NCI-H1105 (cell line): ENCODE data around the gene RASA3.

ENCODE experiments used
- DNase-seq: peaks from one replicate; lab custom pipeline; 2025; lab: John Stamatoyannopoulos, UW

The RASA3 gene

DNA sequence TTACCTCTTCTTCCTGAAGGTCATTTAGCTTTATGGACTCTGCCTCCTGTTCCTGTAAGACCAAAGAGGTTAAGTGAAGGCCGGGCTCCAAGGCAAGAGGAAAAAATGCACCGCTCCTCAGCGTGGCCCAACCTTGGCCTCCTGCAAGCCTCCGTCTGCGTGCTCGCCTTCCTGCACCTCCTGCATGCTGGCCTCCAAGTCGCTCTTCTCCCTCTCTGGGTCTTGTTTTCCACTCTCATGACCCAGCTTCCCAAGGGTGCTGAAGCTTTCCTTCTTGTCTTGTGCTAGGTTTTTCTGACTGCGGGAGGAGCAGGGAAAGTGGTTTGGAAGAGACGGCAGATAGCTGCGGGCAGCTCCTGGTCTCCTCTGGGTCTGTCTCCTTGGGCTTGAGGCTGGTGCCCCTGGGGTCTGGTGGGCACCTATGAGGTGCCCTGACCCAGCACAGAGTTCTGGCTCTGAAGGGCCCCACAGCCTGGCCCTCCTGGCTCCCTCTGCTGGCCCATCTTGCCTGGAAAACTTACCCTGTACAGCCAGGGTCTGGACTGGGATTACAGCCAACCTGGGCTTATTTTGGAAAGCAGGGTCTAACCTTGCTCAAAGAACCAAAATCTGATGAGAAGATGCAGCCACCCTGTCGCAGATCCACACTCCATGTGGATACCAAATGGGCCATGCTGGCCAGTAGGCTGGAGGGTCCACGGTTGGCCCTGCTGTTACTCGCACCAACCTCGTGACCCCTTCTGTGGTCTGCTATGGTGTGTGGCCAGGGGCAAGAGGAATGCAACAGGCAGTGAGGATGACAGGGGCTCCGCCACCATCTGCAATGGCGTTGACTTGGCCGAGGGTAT lies 163.7 kb downstream of the RASA3 start:
- no peak for DNase-seq

GRCh38 chr13:113967729-113968462 lies 164.5 kb downstream of the RASA3 start:
- no peak for DNase-seq

DNA sequence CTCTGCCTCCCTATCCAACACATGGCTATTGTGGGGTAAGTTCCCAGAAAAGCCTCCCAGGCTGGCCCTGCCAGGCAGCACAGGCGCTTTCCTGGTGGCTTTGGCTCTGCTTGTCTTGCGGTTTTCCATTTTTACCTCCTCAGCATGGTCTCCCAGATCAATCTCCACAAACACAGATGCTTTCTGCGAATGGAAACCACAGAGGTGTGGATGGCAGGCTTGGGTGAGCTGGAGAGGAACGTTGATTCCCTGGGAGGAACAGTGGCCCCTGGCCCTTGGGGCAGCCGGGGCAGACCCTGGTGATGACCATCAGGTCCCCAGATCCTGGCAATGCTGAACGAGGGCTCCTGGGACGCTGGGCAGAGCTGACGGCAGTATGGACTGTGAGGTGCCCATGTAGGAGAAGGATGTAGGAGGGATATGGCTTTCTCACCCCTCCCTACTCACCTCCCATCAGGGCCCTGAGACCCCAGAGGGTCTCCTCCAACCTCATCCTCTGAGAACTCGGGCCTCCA lies 165.2 kb downstream of the RASA3 start:
- no peak for DNase-seq

GRCh38 chr13:113965968-113966884 lies 166.2 kb downstream of the RASA3 start:
- DNase-seq, result no peak

DNA sequence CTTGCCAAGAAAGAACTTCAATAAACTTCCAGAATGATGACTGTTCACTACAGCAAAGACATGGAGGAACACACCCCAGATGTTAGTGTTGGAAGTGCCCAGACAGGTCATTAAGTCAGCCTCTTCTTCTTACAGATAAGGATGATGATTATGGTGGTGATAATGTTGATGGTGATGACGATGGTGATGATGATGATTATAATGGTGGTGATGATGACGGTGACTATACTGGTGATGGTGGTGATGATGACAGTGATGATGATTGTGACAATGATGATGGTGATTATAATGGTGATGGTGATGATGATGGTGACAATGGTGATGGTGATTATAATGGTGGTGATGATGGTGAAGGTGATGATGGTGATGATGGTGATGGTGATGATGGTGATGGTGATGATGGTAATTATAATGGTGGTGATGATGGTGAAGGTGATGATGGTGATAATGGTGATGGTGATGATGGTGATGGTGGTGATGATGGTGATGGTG lies 167.0 kb downstream of the RASA3 start:
- no peak for DNase-seq

- DNase-seq, result no peak
These were observed 168.0 kb downstream of the RASA3 start for GRCh38 chr13:113964251-113964995.

GRCh38 chr13:113963376-113963775 lies 169.0 kb downstream of the RASA3 start:
- DNase-seq, result no peak

GRCh38 chr13:113962975-113963374 lies 169.4 kb downstream of the RASA3 start:
- DNase-seq, result no peak

DNA sequence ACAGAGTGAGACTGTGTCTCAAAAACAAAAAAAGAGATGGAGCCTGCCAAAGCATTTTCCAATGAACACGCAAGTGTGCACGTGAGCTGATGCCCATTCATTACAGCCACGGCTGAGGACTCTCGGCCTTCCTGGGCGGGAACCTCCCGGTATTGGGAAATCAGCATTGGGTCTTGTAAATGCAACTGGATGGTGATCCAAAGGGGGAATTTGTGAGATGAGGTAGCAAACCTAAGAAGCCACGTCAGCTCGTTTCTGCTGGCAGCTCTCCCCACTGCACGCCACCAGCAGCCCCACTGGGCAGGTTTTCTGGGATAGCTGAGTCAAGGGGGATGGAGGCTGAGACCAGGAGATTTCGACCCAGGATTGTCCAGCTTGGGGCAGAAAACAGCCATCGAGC lies 170.0 kb downstream of the RASA3 start:
- DNase-seq, result no peak

- no peak for DNase-seq
These were observed 172.0 kb downstream of the RASA3 start for GRCh38 chr13:113960276-113960948.

DNA sequence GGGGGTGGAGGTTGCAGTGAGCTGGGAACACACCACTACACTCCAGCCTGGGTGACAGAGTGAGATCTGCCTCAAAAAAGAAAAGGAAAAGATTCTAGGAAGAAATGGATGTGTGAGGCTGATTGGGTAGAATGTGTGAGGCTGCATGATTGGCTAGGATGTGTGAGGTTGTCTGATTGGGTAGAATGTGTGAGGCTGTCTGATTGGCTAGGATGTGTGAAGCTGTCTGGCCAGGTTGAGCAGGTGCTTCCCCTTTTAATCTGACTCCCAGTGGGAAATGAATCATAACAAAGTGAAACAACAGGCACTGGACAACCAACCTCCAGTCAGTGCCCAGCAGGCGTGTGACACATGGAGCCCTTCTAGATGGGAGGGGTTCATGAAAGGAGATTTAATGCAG lies 173.2 kb downstream of the RASA3 start:
- no peak for DNase-seq

DNA sequence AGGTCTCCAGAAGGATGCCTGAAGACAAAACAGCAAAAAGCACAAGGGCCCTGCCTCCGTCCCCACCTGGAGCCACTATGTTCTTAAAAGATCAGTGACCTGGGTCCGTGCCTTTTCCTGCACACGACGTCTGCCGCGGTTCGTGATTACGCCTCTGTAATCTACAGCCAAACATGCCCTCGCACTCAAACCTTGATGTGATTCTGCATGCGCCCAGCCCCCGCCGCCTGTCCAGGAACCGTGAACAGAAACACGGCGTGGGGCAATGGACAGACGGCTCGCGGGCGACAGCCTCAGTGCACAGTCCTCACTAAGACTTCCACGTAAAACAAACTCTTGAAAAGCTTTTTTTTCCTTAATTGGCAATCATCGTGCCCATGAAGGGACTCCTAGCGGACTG lies 174.1 kb downstream of the RASA3 start:
- no peak for DNase-seq

DNA sequence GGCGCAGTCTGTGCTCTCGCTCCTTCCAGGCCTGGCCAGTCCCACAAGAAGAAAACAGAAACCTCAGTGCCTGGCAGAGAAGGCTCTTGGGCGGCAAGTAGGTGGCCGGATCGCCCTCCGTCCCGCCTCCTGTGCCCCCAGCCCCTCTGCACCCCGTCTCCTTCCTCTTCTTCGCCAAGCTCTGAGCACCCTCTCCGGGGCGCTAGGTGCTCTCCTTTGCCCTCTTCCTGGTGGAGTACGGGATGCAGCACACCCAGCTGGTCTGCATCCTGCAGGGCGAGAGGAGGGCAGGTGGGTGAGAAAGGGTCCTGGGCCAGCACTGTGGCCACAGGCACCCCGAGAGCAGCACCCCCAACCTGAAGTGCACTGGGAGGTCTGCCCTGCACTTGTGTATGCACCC lies 175.9 kb downstream of the RASA3 start:
- DNase-seq, result no peak

- DNase-seq, result no peak
These were observed 176.7 kb downstream of the RASA3 start for GRCh38 chr13:113955691-113956090.

DNA sequence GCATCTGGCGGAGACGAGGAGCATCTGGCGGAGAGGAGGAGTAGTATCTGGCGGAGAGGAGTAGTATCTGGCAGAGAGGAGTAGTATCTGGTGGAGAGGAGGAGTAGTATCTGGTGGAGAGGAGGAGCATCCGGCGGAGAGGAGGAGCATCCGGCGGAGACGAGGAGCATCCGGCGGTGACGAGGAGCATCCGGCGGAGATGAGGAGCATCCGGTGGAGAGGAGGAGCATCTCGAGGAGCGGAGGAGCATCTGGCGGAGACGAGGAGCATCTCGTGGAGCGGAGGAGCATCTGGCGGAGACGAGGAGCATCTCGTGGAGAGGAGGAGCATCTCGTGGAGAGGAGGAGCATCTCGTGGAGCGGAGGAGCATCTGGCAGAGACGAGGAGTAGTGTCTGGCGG lies 177.2 kb downstream of the RASA3 start:
- DNase-seq, result no peak

DNA sequence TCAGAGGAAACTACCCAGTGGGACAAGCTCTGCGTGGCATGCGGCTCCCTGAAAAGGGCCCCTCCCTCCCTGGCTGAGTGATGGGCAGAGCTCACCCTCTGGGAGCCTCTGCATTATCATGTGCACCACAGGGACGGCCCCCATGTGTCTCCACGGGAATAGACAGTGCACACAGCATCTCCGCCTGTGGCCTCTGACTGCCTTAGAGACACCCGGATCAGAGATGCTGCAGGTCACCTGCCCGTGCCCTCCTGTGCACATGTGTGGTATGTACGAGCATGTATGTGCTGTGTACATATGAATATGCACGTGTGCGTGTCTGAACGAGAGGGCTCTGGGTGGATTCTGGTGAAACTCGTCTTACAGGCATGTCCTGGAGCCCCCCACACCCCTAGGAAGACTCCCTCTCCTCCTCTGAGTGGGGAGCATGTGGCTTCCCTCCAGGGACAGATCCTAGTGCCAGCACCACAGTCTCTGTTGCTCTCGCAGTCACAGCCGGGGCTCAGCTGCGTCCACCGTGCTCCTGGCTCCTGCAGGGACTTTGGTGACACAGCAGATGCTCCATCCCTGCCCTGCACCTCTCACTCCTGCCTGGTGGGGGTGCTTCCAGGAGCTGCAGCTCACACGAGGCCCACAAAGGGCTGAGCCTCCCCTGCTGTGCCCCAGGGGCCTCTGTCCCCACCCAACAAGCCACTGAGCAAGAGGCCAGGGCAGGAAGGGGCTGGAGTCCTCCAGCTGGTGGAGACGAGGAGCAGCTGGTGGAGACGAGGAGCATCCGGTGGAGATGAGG lies 178.2 kb downstream of the RASA3 start:
- no peak for DNase-seq

DNA sequence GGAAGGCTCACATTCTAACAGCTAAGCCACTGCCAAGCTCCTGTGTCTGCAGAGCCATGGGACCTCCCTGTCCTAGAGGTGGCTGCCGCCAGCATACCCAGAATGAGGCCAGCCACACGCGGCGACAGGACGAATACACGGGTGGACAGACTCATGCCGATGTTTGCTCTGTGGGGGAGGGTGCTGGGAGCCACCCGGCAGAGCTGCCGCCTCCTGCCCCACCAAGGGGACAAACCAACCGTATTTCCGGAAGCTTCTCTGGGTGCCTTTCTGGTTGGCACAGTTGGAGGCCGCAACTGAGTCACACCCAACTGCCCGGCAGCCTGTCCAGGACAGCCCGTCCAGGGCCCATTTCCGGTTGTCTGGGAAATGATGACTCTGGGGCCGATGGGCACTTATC lies 178.9 kb downstream of the RASA3 start:
- DNase-seq, result no peak

DNA sequence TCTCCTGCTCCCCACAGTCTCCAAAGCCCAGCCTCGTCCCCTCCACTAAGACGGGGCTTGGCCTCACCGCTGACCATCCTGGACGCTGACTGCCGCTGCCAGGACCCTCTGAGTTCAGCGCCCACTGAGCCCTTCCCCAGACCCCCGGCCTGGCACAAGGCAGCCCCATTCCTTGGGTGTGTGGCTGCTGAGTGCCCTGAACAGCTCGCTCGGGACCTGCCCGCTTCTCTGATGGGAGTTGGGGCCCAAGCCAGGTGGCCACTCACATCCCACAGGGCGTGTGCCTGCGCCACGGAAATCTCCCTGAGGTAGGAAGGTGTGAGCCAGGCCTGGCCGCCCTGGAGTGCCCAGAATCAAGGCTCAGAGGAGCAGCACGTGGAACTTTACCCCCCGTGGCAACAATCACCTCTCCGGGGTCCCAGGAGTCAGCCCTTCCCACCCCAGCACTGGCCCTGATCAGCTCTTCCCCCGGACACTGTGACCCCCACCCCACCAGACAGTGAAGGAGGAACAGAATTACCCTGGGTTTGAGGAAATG lies 179.4 kb downstream of the RASA3 start:
- DNase-seq, result no peak

GRCh38 chr13:113952151-113952982 lies 180.1 kb downstream of the RASA3 start:
- no peak for DNase-seq
